Suprapubic skin (tissue), 4 donors: Measurements from ENCODE around the gene ZNF358. TPM values are rescaled to one million over a fixed set of nuclear protein-coding genes. Genes with fewer than 3 reads are reported as not detected.

Experiments used
- DNase-seq, 2 donors: peaks; one replicate each; pipeline ENCODE4 v3.0.0-alpha.2; 2019; ENCODE audit warnings: low spot score in 2 of 2
- H3K27ac ChIP-seq: fragments of 200-600 bp; sonication (generic); one replicate; pipeline ENCODE4 v1.5.1; 2019
- H3K27me3 ChIP-seq: fragments of 200-600 bp; sonication (generic); one replicate; pipeline ENCODE4 v1.5.1; 2019
- H3K36me3 ChIP-seq: fragments of 200-600 bp; sonication (generic); one replicate; pipeline ENCODE4 v1.5.1; 2019
- H3K4me1 ChIP-seq: fragments of 200-600 bp; sonication (generic); one replicate; pipeline ENCODE4 v1.5.1; 2019
- H3K4me3 ChIP-seq: fragments of 200-600 bp; sonication (generic); one replicate; pipeline ENCODE4 v1.5.1; 2019; ENCODE audit warnings: mild to moderate bottlenecking
- H3K9me3 ChIP-seq: fragments of 200-600 bp; sonication (generic); one replicate; pipeline ENCODE4 v1.5.1; 2019
- CTCF ChIP-seq, 2 donors: fragments of 200-600 bp in 1 of 2; fragments of 450-650 bp in 1 of 2; sonication (generic) in 1 of 2; IDR thresholded peaks; one replicate each; pipeline ENCODE4 v1.5.1; 2016 to 2019; ENCODE audit warnings: antibody characterized with exemption in 2 of 2, mild to moderate bottlenecking in 1 of 2, moderate library complexity in 1 of 2
- EP300 ChIP-seq: sonication (generic); formaldehyde crosslinking; IDR thresholded peaks from one replicate; pipeline ENCODE4 v1.6.1; 2017; ENCODE audit warnings: antibody characterized with exemption
- POLR2A ChIP-seq, 2 donors: fragments of 450-650 bp; IDR thresholded peaks; one replicate each; pipeline ENCODE4 v1.6.1; 2017; ENCODE audit warnings: antibody characterized with exemption in 2 of 2, mild to moderate bottlenecking in 2 of 2, moderate library complexity in 2 of 2
- POLR2AphosphoS5 ChIP-seq, 3 donors: sonication (generic); formaldehyde crosslinking; IDR thresholded peaks; one replicate each; pipeline ENCODE4 v1.6.1; 2017; ENCODE audit warnings: antibody characterized with exemption in 3 of 3
- WGBS: methylation state at CpG from one replicate; pipeline ENCODE4 v1.1.5; 2018; 5-methylcytosine and 5-hydroxymethylcytosine counted together
- total RNA-seq, 4 donors: library from RNA; depleted of rRNA; stranded (reverse); fragments of >200 nt; gene quantifications; one replicate each; pipeline ENCODE4 v1.1.0, GENCODE V29; 2016

The ZNF358 gene
- total RNA-seq, 4 donors from 2014 or later, result 28.7 to 48.5 (median 39.5) TPM

GRCh38 chr19:7527516-7528191 is 11.8 kb downstream of the ZNF358 start:
- WGBS, result 88% methylated on average over 9 of the region's 25 CpGs
- Histone ChIP-seq H3K4me3 (no peak overlapping the region), H3K4me1 (peaks cover 18% of the 10 kb centered on the region), H3K27me3 (no peaks in the 10 kb centered on the region), H3K27ac (no peak overlapping the region), H3K36me3 (peaks cover 73% of the 10 kb centered on the region), H3K9me3 (no peaks in the 10 kb centered on the region)
- no peak for TF ChIP-seq POLR2A (IDR thresholded peaks at IDR 0.05)
- TF ChIP-seq EP300, result no peak
- TF ChIP-seq POLR2AphosphoS5 (IDR thresholded peaks at IDR 0.05), result no peak
- no peak for DNase-seq

- WGBS, result 84% methylated on average over 3 of the region's 7 CpGs
- no peak for DNase-seq
- H3K9me3 ChIP-seq, result no peaks in the 10 kb centered on the region
- H3K4me3 ChIP-seq, result no peak overlapping the region
- H3K27me3 ChIP-seq, result no peaks in the 10 kb centered on the region
- H3K27ac ChIP-seq, result no peak overlapping the region
- H3K4me1 ChIP-seq, result peaks cover 15% of the 10 kb centered on the region
- peaks cover 73% of the 10 kb centered on the region for H3K36me3 ChIP-seq
- TF ChIP-seq EP300 (no peak), POLR2A (IDR thresholded peaks at IDR 0.05) (no peak), CTCF (IDR thresholded peaks at IDR 0.05) (no peak), POLR2AphosphoS5 (IDR thresholded peaks at IDR 0.05) (no peak)
Measured at GRCh38 chr19:7528192-7528519, 12.3 kb downstream of the ZNF358 start.

- no peak for DNase-seq
- peaks cover 73% of the 10 kb centered on the region for H3K36me3 ChIP-seq
Measured at GRCh38 chr19:7528522-7529245, 12.8 kb downstream of the ZNF358 start.

GRCh38 chr19:7529246-7529600 is 13.3 kb downstream of the ZNF358 start:
- Histone ChIP-seq H3K36me3 (peaks cover 73% of the 10 kb centered on the region), H3K4me1 (peaks cover 13% of the 10 kb centered on the region), H3K4me3 (no peak overlapping the region), H3K27ac (no peak overlapping the region), H3K9me3 (no peaks in the 10 kb centered on the region), H3K27me3 (no peaks in the 10 kb centered on the region)
- WGBS, result 88% methylated on average over 7 of the region's 15 CpGs
- TF ChIP-seq CTCF (IDR thresholded peaks at IDR 0.05) (no peak), POLR2AphosphoS5 (IDR thresholded peaks at IDR 0.05) (no peak), POLR2A (IDR thresholded peaks at IDR 0.05) (no peak), EP300 (no peak)
- DNase-seq, result no peak

More at GRCh38 chr19:7528522-7529245, 12.8 kb downstream of the ZNF358 start:
- H3K27ac ChIP-seq, result no peak overlapping the region
- no peaks in the 10 kb centered on the region for H3K9me3 ChIP-seq
- no peak overlapping the region for H3K4me3 ChIP-seq
- no peaks in the 10 kb centered on the region for H3K27me3 ChIP-seq
- WGBS, result 89% methylated on average over 31 of the region's 32 CpGs
- TF ChIP-seq POLR2AphosphoS5 (IDR thresholded peaks at IDR 0.05) (no peak), EP300 (no peak), CTCF (IDR thresholded peaks at IDR 0.05) (no peak), POLR2A (IDR thresholded peaks at IDR 0.05) (no peak)
- peaks cover 15% of the 10 kb centered on the region for H3K4me1 ChIP-seq

- Histone ChIP-seq H3K27ac (no peak overlapping the region), H3K4me1 (peaks cover 17% of the 10 kb centered on the region), H3K4me3 (no peak overlapping the region), H3K27me3 (no peaks in the 10 kb centered on the region), H3K9me3 (no peaks in the 10 kb centered on the region), H3K36me3 (peaks cover 71% of the 10 kb centered on the region)
- WGBS, result 96% methylated on average over 32 of the region's 33 CpGs
- no peak for DNase-seq
- no peak for TF ChIP-seq POLR2AphosphoS5 (IDR thresholded peaks at IDR 0.05)
- TF ChIP-seq POLR2A (IDR thresholded peaks at IDR 0.05), result no peak
Measured at GRCh38 chr19:7529610-7530490, 13.9 kb downstream of the ZNF358 start.
